Vagina (tissue), 2 donors: ENCODE results near the gene CEND1. TPM values are rescaled to one million over a fixed set of nuclear protein-coding genes. Genes with fewer than 3 reads are reported as not detected.

Experiments used
- DNase-seq, 2 donors: peaks; one replicate each; pipeline ENCODE4 v3.0.0-alpha.2; 2017; ENCODE audit errors: extremely low spot score in 2 of 2
- H3K27ac ChIP-seq: fragments of 200-600 bp; sonication (generic); one replicate; pipeline ENCODE4 v1.5.1; 2019
- H3K27me3 ChIP-seq: fragments of 200-600 bp; sonication (generic); one replicate; pipeline ENCODE4 v1.5.1; 2019
- H3K36me3 ChIP-seq, 2 donors: fragments of 200-600 bp; sonication (generic); one replicate each; pipeline ENCODE4 v1.5.1; 2017 to 2019
- H3K4me1 ChIP-seq: fragments of 200-600 bp; sonication (generic); one replicate; pipeline ENCODE4 v1.5.1; 2019
- H3K4me3 ChIP-seq, 2 donors: fragments of 200-600 bp; sonication (generic); 1 replicate in 1 of 2; 2 replicates in 1 of 2; pipeline ENCODE4 v1.5.1; 2016 to 2019
- H3K9me3 ChIP-seq: fragments of 200-600 bp; sonication (generic); one replicate; pipeline ENCODE4 v1.5.1; 2019
- CTCF ChIP-seq, 3 experiments: fragments of 450-650 bp in 2 of 3; fragments of 200-600 bp in 1 of 3; sonication (generic) in 1 of 3; IDR thresholded peaks; one replicate each; pipeline ENCODE4 v1.5.1; 2017 to 2019; ENCODE audit warnings: antibody characterized with exemption in 3 of 3, mild to moderate bottlenecking in 2 of 3, moderate library complexity in 2 of 3
- POLR2A ChIP-seq, 2 donors: fragments of 450-650 bp; IDR thresholded peaks; one replicate each; pipeline ENCODE4 v1.6.1; 2017; ENCODE audit warnings: antibody characterized with exemption in 2 of 2, mild to moderate bottlenecking in 2 of 2, moderate library complexity in 2 of 2
- POLR2AphosphoS5 ChIP-seq, 2 donors: sonication (generic); formaldehyde crosslinking; IDR thresholded peaks; one replicate each; pipeline ENCODE4 v1.9.0; 2017; ENCODE audit warnings: antibody characterized with exemption in 2 of 2, mild to moderate bottlenecking in 2 of 2, low read depth in 1 of 2; ENCODE audit not compliant: insufficient read depth in 1 of 2
- intact Hi-C: fragments of 100-400 bp; cut with DNase I; formaldehyde crosslinking; loops from one replicate; pipeline ENCODE4 v1.15.1; 2023
- total RNA-seq: library from RNA; depleted of rRNA; stranded (reverse); fragments of >200 nt; gene quantifications from one replicate; pipeline ENCODE4 v1.2.3, GENCODE V29; 2016

CEND1 gene
- total RNA-seq, 1 donor from 2014 or later: 1.7 TPM

GRCh38 chr11:795634-796564, 6.0 kb upstream of the CEND1 start:
- peaks cover 37% of the 10 kb centered on the region for H3K4me1 ChIP-seq
- H3K36me3 ChIP-seq: peaks cover 0 to 9% of the 10 kb centered on the region in 2 donors
- no peak for DNase-seq
- peak overlapping the region; percentile 65 to 97 for H3K4me3 ChIP-seq
- no peaks in the 10 kb centered on the region for H3K27me3 ChIP-seq
- H3K9me3 ChIP-seq: no peaks in the 10 kb centered on the region
- H3K27ac ChIP-seq: peak overlapping the region; percentile 87
- intact Hi-C loops: no loop called here
- TF ChIP-seq CTCF (IDR thresholded peaks at IDR 0.05) (no peak), POLR2AphosphoS5 (IDR thresholded peaks at IDR 0.05; ENCODE audit: insufficient read depth in 1 of 2, low read depth in 1 of 2) (peak in 1 of 2 donors; percentile 41)

GRCh38 chr11:794766-795633, 5.1 kb upstream of the CEND1 start:
- Histone ChIP-seq H3K9me3 (no peaks in the 10 kb centered on the region), H3K4me1 (peaks cover 45% of the 10 kb centered on the region), H3K36me3 (peaks cover 0 to 3% of the 10 kb centered on the region in 2 donors), H3K4me3 (peak overlapping the region; percentile 65 to 97), H3K27me3 (no peaks in the 10 kb centered on the region), H3K27ac (peak overlapping the region; percentile 87)
- no peak for DNase-seq
- intact Hi-C loops: no loop called here
- TF ChIP-seq POLR2AphosphoS5 (IDR thresholded peaks at IDR 0.05; ENCODE audit: insufficient read depth in 1 of 2, low read depth in 1 of 2) (no peak), POLR2A (IDR thresholded peaks at IDR 0.05) (no peak), CTCF (IDR thresholded peaks at IDR 0.05) (no peak)

GRCh38 chr11:794013-794765, 4.3 kb upstream of the CEND1 start:
- no peak overlapping the region for H3K4me3 ChIP-seq
- H3K27ac ChIP-seq: no peak overlapping the region
- H3K9me3 ChIP-seq: no peaks in the 10 kb centered on the region
- no peaks in the 10 kb centered on the region for H3K27me3 ChIP-seq
- TF ChIP-seq POLR2A (IDR thresholded peaks at IDR 0.05) (no peak), POLR2AphosphoS5 (IDR thresholded peaks at IDR 0.05; ENCODE audit: insufficient read depth in 1 of 2, low read depth in 1 of 2) (no peak), CTCF (IDR thresholded peaks at IDR 0.05) (no peak)
- no peaks in the 10 kb centered on the region for H3K36me3 ChIP-seq
- no peak for DNase-seq
- peaks cover 50% of the 10 kb centered on the region for H3K4me1 ChIP-seq
- intact Hi-C loops: no loop called here

- H3K36me3 ChIP-seq: no peaks in the 10 kb centered on the region
- no peaks in the 10 kb centered on the region for H3K27me3 ChIP-seq
- intact Hi-C loops: no loop called here
- H3K4me3 ChIP-seq: no peak overlapping the region
- no peak for DNase-seq
- TF ChIP-seq POLR2AphosphoS5 (IDR thresholded peaks at IDR 0.05; ENCODE audit: insufficient read depth in 1 of 2, low read depth in 1 of 2) (no peak), CTCF (IDR thresholded peaks at IDR 0.05) (no peak), POLR2A (IDR thresholded peaks at IDR 0.05) (no peak)
- H3K4me1 ChIP-seq: peaks cover 48% of the 10 kb centered on the region
- no peak overlapping the region for H3K27ac ChIP-seq
- no peaks in the 10 kb centered on the region for H3K9me3 ChIP-seq
Measured at GRCh38 chr11:793556-793955, 3.7 kb upstream of the CEND1 start.
